ENCODE results near the gene MVB12B. TPM values are rescaled to one million over a fixed set of nuclear protein-coding genes. Genes with fewer than 3 reads are reported as not detected.
A peak's percentile ranks its signal among the peaks of the same experiment; 100 is the strongest.

MVB12B gene
- total and polyA plus RNA-seq, 3 donors from 2014 or later, result 13.6 to 30.7 (median 26.2) TPM

DNA sequence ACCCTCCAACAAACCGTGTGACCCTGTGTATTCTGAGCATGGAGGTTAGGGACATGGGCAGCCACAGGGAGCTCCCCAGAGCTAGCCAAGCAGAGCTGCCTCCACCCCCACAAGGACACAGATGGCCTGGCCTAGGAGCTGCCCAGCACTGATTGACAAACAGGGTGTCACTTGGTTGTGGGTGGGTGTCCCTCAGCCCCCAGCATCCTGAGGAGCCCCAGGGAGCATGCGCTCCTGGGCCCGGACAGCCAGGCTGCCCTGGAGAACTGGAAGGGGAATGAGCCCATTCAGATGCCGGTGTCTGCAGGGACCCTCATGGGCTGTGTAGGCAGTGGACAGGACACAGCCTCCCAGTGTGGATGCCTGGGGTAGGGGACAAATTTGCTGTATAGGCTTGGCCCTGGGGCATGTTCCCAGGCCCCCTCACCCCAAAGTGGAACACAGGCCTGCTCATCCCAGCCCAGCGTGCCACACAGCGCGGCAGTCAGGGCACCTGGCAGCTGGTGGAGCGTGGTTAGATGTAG, 162.3 kb downstream of the MVB12B start:
- intact Hi-C loops (cut with DNase I; ENCODE audit: low total_unique reads), result no loop called here
- H3K4me3 ChIP-seq, result no peak overlapping the region
- DNase-seq, result no peak
- no peak overlapping the region for H3K27ac ChIP-seq
- WGBS, 2 donors, result 94 to 95% methylated on average over 8 of the region's 8 CpGs
- TF ChIP-seq CTCF (IDR thresholded peaks at IDR 0.05) (no peak), POLR2A (IDR thresholded peaks at IDR 0.05) (no peak)
- H3K4me1 ChIP-seq, result no peaks in the 10 kb centered on the region
- H3K9me3 ChIP-seq, result no peaks in the 10 kb centered on the region
- H3K27me3 ChIP-seq, result no peaks in the 10 kb centered on the region
- no peaks in the 10 kb centered on the region for H3K36me3 ChIP-seq (ENCODE audit: low read depth, missing control alignments)

DNA sequence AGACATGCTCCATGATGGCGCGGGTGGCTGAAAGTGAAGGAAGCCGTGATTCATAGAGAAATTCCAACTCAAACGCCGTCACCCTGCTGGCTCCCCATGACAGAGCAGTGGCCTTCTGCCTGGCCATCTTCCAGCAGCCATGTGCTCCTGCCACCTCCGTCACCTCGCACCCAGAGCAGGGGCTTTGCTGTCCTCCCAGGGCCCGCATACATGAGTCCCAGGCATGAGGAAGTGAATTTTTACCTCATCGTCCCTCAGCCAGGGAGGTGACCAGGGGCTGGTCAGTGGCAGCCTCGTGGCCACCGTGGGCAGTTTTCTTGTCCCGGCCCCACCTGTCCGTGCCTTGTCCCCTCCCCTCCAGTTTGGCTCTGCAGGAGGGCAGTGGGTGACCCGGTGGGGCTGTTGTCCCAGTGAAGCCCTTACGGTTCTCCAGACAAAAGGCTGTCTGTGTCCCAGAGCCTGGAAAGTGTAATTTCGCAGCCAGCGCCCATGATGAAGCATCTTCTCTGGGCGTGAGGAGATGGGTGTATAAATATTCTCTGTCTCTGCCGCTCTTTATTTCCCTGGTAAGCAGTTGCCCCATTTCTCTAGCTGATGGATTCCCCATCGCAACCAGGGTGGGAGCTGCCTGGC, 163.1 kb downstream of the MVB12B start:
- H3K4me3 ChIP-seq, result no peak overlapping the region
- no peaks in the 10 kb centered on the region for H3K4me1 ChIP-seq
- H3K27me3 ChIP-seq, result no peaks in the 10 kb centered on the region
- TF ChIP-seq POLR2A (IDR thresholded peaks at IDR 0.05), result no peak
- no peak for TF ChIP-seq CTCF (IDR thresholded peaks at IDR 0.05)
- H3K27ac ChIP-seq, result no peak overlapping the region
- H3K36me3 ChIP-seq (ENCODE audit: low read depth, missing control alignments), result no peaks in the 10 kb centered on the region
- intact Hi-C loops (cut with DNase I; ENCODE audit: low total_unique reads), result loop anchor here (10.0 kb wide), 1 partner anchor 185 kb away; no protein-coding TSS in a partner anchor
- no peak for DNase-seq
- H3K9me3 ChIP-seq, result no peaks in the 10 kb centered on the region
- 82 to 91% methylated on average over 18 to 19 of the region's 20 CpGs for WGBS, 2 donors

DNA sequence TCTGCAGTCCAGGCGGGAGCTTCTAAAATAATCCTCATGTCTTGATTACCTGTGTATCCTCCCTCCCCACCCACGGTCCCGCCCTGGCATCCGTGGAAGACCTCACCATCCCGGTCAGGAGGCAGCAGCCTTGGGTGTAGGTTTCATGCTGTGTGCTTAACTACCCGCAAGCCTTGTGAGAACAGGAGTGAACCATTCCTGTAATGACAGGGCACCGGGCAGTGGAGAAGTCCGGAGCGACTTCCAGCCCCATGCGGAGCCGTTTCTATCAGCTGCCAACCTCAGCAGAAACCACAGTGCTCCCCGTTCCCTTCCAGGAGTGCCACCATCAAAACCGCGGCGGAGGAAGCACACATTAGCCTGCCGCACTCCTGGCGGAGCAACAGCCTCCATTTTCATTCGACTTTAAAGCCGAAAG, 163.6 kb downstream of the MVB12B start:
- Histone ChIP-seq H3K4me1 (no peaks in the 10 kb centered on the region), H3K4me3 (no peak overlapping the region), H3K36me3 (ENCODE audit: low read depth, missing control alignments) (no peaks in the 10 kb centered on the region), H3K27me3 (no peaks in the 10 kb centered on the region), H3K9me3 (no peaks in the 10 kb centered on the region), H3K27ac (no peak overlapping the region)
- intact Hi-C loops (cut with DNase I; ENCODE audit: low total_unique reads), result loop anchor here (10.0 kb wide), 1 partner anchor 185 kb away; no protein-coding TSS in a partner anchor
- WGBS, 2 donors, result 44 to 62% methylated on average over 12 to 19 of the region's 19 CpGs
- TF ChIP-seq POLR2A (IDR thresholded peaks at IDR 0.05) (no peak), CTCF (IDR thresholded peaks at IDR 0.05) (no peak)
- DNase-seq, result no peak

DNA sequence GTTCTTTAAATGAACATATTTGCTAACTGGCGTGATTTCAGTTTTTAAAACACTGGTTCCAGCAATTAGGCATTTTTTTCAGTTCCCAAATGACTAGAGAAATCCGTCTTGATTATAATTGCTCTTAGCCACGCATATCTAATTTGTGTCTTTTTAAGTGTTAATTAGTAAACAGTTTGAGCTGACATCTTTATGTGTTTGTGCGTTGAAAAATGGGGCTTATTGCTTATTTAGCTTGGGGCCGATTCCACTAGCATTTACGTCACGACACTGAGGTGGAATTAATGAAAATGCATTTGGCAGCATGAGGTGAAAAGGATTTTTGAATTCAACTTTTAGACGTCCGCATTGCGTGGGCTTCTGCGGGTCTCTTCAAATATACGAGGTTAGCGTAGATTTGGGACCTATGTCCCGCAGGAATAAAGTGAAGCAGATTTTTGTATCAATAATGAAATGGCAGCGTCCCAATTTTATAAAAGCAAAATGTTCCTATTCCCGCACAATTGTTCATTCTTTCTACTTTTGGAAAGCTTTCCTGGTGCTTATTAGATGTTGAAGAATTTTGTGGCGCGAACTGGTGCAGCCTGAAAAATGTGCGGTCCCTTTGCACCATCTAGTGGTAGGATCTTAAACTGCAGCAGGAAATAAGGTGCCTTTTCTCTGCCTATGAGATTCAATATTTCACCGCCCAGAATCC, 164.4 kb downstream of the MVB12B start:
- intact Hi-C loops (cut with DNase I; ENCODE audit: low total_unique reads), result loop anchor here (10.0 kb wide), 1 partner anchor 186 kb away; no protein-coding TSS in a partner anchor
- H3K4me1 ChIP-seq, result no peaks in the 10 kb centered on the region
- no peak for TF ChIP-seq POLR2A (IDR thresholded peaks at IDR 0.05)
- TF ChIP-seq CTCF (IDR thresholded peaks at IDR 0.05), result peak; percentile 96 to 100 (median 99)
- no peak overlapping the region for H3K4me3 ChIP-seq
- H3K27me3 ChIP-seq, result no peaks in the 10 kb centered on the region
- DNase-seq, result peak; percentile 74
- no peak overlapping the region for H3K27ac ChIP-seq
- 23 to 24% methylated on average over 20 of the region's 20 CpGs for WGBS, 2 donors
- H3K9me3 ChIP-seq, result no peaks in the 10 kb centered on the region
- H3K36me3 ChIP-seq (ENCODE audit: low read depth, missing control alignments), result no peaks in the 10 kb centered on the region

Measured in testis (tissue), 3 donors.